GM12878 (cell line): ENCODE results near the gene CAMK2D.

Experiments used
- EZH2 ChIP-seq: IDR thresholded peaks from 2 replicates; pipeline ENCODE4 v1.6.1; 2012; ENCODE audit warnings: low read depth, mild to moderate bottlenecking, control low read depth, inconsistent platforms, low read length, borderline replicate concordance; ENCODE audit not compliant: control insufficient read depth
- MTA3 ChIP-seq: IDR thresholded peaks from 2 replicates; pipeline ENCODE4 v1.6.1; 2012; ENCODE audit warnings: low read length, inconsistent platforms, borderline replicate concordance
- RCOR1 ChIP-seq: conservative IDR thresholded peaks from 2 replicates; pipeline ENCODE4 v1.6.1; 2012; ENCODE audit warnings: low read depth, low read length, improper control_type of control experiment
- SIN3A ChIP-seq: IDR thresholded peaks from 2 replicates; pipeline ENCODE4 v1.6.1; 2012; ENCODE audit warnings: low read depth, low read length, improper control_type of control experiment
- SPI1 ChIP-seq: IDR thresholded peaks from 2 replicates; pipeline ENCODE4 v1.6.1; 2011; ENCODE audit warnings: low read depth, mild to moderate bottlenecking, low read length, moderate library complexity, borderline replicate concordance; ENCODE audit not compliant: insufficient read depth
- ZNF622 ChIP-seq: fragments of 450-650 bp; IDR thresholded peaks from 2 replicates; pipeline ENCODE4 v1.6.1; 2017; ENCODE audit warnings: mild to moderate bottlenecking, inconsistent platforms
- TF ChIP-seq, protein P1 (sequence below), 3 experiments: IDR thresholded peaks in 2 of 3; conservative IDR thresholded peaks in 1 of 3; 2 replicates each; pipeline ENCODE4 v1.5.1; 2011; ENCODE audit warnings: low read depth in 3 of 3, low read length in 3 of 3, mild to moderate bottlenecking in 3 of 3, control low read depth in 2 of 3, moderate library complexity in 2 of 3, inconsistent platforms in 1 of 3, mixed read lengths in 1 of 3; ENCODE audit not compliant: control insufficient read depth in 2 of 3, insufficient read depth in 1 of 3; ENCODE audit errors: extremely low read depth in 1 of 3
- TF ChIP-seq, protein P2 (sequence below): fragments of 450-650 bp; IDR thresholded peaks from 2 replicates; pipeline ENCODE4 v1.6.1; 2017; ENCODE audit warnings: antibody characterized with exemption, mild to moderate bottlenecking, moderate library complexity
- TF ChIP-seq, protein P3 (sequence below): IDR thresholded peaks from 2 replicates; pipeline ENCODE4 v1.6.1; 2011; ENCODE audit warnings: low read depth, low read length, improper control_type of control experiment, borderline replicate concordance
- TF ChIP-seq, protein P4 (sequence below): fragments of 450-650 bp; IDR thresholded peaks from 2 replicates; pipeline ENCODE4 v1.6.1; 2017; ENCODE audit warnings: mild to moderate bottlenecking, moderate library complexity
- TF ChIP-seq, protein P5 (sequence below): fragments of 450-650 bp; IDR thresholded peaks from 2 replicates; pipeline ENCODE4 v1.6.1; 2018; ENCODE audit warnings: borderline replicate concordance, mild to moderate bottlenecking; ENCODE audit not compliant: partially characterized antibody

DNA sequence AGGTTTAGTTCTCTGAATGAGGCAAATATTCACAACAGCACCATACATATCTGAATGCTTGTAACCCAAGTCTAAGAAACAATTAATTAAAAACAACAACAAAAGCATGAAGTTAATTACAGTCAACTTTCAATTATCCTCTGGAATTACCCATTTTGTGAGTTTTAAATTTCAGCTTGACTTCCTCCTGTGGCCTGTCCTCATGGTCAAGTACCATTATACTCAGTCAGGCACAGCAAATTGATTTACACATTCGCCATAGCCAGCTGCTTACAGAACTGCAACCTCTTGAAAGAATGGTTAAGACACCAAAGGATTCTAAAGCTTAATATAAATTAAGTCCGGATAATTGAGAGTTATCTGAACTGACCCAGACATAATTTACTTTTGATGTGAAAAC, 306.5 kb downstream of the CAMK2D start:
- TF ChIP-seq, protein P1, sequence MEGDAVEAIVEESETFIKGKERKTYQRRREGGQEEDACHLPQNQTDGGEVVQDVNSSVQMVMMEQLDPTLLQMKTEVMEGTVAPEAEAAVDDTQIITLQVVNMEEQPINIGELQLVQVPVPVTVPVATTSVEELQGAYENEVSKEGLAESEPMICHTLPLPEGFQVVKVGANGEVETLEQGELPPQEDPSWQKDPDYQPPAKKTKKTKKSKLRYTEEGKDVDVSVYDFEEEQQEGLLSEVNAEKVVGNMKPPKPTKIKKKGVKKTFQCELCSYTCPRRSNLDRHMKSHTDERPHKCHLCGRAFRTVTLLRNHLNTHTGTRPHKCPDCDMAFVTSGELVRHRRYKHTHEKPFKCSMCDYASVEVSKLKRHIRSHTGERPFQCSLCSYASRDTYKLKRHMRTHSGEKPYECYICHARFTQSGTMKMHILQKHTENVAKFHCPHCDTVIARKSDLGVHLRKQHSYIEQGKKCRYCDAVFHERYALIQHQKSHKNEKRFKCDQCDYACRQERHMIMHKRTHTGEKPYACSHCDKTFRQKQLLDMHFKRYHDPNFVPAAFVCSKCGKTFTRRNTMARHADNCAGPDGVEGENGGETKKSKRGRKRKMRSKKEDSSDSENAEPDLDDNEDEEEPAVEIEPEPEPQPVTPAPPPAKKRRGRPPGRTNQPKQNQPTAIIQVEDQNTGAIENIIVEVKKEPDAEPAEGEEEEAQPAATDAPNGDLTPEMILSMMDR (IDR thresholded peaks at IDR 0.05 in 2 of 3, conservative IDR thresholded peaks at IDR 0.05 in 1 of 3; ENCODE audit: control insufficient read depth in 2 of 3, extremely low read depth in 1 of 3, insufficient read depth in 1 of 3, low read depth in 3 of 3, low read length in 3 of 3): no peak
- TF ChIP-seq, protein P2, sequence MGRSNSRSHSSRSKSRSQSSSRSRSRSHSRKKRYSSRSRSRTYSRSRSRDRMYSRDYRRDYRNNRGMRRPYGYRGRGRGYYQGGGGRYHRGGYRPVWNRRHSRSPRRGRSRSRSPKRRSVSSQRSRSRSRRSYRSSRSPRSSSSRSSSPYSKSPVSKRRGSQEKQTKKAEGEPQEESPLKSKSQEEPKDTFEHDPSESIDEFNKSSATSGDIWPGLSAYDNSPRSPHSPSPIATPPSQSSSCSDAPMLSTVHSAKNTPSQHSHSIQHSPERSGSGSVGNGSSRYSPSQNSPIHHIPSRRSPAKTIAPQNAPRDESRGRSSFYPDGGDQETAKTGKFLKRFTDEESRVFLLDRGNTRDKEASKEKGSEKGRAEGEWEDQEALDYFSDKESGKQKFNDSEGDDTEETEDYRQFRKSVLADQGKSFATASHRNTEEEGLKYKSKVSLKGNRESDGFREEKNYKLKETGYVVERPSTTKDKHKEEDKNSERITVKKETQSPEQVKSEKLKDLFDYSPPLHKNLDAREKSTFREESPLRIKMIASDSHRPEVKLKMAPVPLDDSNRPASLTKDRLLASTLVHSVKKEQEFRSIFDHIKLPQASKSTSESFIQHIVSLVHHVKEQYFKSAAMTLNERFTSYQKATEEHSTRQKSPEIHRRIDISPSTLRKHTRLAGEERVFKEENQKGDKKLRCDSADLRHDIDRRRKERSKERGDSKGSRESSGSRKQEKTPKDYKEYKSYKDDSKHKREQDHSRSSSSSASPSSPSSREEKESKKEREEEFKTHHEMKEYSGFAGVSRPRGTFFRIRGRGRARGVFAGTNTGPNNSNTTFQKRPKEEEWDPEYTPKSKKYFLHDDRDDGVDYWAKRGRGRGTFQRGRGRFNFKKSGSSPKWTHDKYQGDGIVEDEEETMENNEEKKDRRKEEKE: no peak
- TF ChIP-seq, protein P3, sequence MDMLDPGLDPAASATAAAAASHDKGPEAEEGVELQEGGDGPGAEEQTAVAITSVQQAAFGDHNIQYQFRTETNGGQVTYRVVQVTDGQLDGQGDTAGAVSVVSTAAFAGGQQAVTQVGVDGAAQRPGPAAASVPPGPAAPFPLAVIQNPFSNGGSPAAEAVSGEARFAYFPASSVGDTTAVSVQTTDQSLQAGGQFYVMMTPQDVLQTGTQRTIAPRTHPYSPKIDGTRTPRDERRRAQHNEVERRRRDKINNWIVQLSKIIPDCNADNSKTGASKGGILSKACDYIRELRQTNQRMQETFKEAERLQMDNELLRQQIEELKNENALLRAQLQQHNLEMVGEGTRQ: no peak
- TF ChIP-seq ZNF622: no peak
- TF ChIP-seq MTA3: no peak
- TF ChIP-seq, protein P4, sequence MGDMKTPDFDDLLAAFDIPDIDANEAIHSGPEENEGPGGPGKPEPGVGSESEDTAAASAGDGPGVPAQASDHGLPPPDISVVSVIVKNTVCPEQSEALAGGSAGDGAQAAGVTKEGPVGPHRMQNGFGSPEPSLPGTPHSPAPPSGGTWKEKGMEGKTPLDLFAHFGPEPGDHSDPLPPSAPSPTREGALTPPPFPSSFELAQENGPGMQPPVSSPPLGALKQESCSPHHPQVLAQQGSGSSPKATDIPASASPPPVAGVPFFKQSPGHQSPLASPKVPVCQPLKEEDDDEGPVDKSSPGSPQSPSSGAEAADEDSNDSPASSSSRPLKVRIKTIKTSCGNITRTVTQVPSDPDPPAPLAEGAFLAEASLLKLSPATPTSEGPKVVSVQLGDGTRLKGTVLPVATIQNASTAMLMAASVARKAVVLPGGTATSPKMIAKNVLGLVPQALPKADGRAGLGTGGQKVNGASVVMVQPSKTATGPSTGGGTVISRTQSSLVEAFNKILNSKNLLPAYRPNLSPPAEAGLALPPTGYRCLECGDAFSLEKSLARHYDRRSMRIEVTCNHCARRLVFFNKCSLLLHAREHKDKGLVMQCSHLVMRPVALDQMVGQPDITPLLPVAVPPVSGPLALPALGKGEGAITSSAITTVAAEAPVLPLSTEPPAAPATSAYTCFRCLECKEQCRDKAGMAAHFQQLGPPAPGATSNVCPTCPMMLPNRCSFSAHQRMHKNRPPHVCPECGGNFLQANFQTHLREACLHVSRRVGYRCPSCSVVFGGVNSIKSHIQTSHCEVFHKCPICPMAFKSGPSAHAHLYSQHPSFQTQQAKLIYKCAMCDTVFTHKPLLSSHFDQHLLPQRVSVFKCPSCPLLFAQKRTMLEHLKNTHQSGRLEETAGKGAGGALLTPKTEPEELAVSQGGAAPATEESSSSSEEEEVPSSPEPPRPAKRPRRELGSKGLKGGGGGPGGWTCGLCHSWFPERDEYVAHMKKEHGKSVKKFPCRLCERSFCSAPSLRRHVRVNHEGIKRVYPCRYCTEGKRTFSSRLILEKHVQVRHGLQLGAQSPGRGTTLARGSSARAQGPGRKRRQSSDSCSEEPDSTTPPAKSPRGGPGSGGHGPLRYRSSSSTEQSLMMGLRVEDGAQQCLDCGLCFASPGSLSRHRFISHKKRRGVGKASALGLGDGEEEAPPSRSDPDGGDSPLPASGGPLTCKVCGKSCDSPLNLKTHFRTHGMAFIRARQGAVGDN: no peak
- no peak for TF ChIP-seq SIN3A
- no peak for TF ChIP-seq EZH2
- TF ChIP-seq SPI1: no peak
- TF ChIP-seq, protein P5, sequence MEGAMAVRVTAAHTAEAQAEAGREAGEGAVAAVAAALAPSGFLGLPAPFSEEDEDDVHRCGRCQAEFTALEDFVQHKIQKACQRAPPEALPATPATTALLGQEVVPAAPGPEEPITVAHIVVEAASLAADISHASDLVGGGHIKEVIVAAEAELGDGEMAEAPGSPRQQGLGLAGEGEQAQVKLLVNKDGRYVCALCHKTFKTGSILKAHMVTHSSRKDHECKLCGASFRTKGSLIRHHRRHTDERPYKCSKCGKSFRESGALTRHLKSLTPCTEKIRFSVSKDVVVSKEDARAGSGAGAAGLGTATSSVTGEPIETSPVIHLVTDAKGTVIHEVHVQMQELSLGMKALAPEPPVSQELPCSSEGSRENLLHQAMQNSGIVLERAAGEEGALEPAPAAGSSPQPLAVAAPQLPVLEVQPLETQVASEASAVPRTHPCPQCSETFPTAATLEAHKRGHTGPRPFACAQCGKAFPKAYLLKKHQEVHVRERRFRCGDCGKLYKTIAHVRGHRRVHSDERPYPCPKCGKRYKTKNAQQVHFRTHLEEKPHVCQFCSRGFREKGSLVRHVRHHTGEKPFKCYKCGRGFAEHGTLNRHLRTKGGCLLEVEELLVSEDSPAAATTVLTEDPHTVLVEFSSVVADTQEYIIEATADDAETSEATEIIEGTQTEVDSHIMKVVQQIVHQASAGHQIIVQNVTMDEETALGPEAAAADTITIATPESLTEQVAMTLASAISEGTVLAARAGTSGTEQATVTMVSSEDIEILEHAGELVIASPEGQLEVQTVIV: no peak
- no peak for TF ChIP-seq RCOR1
